ENCODE data around the gene OSCP1. TPM values are rescaled to one million over a fixed set of nuclear protein-coding genes. Genes with fewer than 3 reads are reported as not detected.

OSCP1 gene
- total and polyA plus RNA-seq, 8 donors = 1.7 to 69.4 (median 9.0) TPM

- Histone ChIP-seq H3K27me3 (no peaks in the 10 kb centered on the region), H3K4me1 (no peaks in the 10 kb centered on the region), H3K36me3 (peaks cover 0 to 40% (median 18%) of the 10 kb centered on the region in 4 donors), H3K9me3 (no peaks in the 10 kb centered on the region), H3K27ac (no peak overlapping the region), H3K4me3 (no peak overlapping the region)
- 84 to 93% (median 87%) methylated on average over 3 of the region's 3 CpGs for WGBS, 5 donors
- no peak for DNase-seq
- TF ChIP-seq, protein P1, sequence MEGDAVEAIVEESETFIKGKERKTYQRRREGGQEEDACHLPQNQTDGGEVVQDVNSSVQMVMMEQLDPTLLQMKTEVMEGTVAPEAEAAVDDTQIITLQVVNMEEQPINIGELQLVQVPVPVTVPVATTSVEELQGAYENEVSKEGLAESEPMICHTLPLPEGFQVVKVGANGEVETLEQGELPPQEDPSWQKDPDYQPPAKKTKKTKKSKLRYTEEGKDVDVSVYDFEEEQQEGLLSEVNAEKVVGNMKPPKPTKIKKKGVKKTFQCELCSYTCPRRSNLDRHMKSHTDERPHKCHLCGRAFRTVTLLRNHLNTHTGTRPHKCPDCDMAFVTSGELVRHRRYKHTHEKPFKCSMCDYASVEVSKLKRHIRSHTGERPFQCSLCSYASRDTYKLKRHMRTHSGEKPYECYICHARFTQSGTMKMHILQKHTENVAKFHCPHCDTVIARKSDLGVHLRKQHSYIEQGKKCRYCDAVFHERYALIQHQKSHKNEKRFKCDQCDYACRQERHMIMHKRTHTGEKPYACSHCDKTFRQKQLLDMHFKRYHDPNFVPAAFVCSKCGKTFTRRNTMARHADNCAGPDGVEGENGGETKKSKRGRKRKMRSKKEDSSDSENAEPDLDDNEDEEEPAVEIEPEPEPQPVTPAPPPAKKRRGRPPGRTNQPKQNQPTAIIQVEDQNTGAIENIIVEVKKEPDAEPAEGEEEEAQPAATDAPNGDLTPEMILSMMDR (IDR thresholded peaks at IDR 0.05) = no peak
- TF ChIP-seq EP300 (IDR thresholded peaks at IDR 0.05) = no peak
- no peak for TF ChIP-seq POLR2AphosphoS5 (IDR thresholded peaks at IDR 0.05)
- no peak for TF ChIP-seq POLR2A (IDR thresholded peaks at IDR 0.05)
- intact Hi-C loops (cut with DNase I; ENCODE audit: low total_unique reads) = no loop called here
These were observed 7.9 kb downstream of the OSCP1 start for GRCh38 chr1:36442337-36442736.

GRCh38 chr1:36440646-36441045, 9.6 kb downstream of the OSCP1 start:
- H3K4me1 ChIP-seq = no peaks in the 10 kb centered on the region
- 88 to 96% (median 94%) methylated on average over 3 of the region's 3 CpGs for WGBS, 5 donors
- no peak for TF ChIP-seq POLR2A (IDR thresholded peaks at IDR 0.05)
- no peak for TF ChIP-seq EP300 (IDR thresholded peaks at IDR 0.05)
- TF ChIP-seq POLR2AphosphoS5 (IDR thresholded peaks at IDR 0.05) = no peak
- TF ChIP-seq, protein P1 (IDR thresholded peaks at IDR 0.05) = no peak
- intact Hi-C loops (cut with DNase I; ENCODE audit: low total_unique reads) = no loop called here
- no peaks in the 10 kb centered on the region for H3K27me3 ChIP-seq
- DNase-seq = no peak
- no peak overlapping the region for H3K4me3 ChIP-seq
- no peaks in the 10 kb centered on the region for H3K9me3 ChIP-seq
- peaks cover 3 to 54% (median 24%) of the 10 kb centered on the region in 4 donors for H3K36me3 ChIP-seq
- H3K27ac ChIP-seq = no peak overlapping the region

DNA sequence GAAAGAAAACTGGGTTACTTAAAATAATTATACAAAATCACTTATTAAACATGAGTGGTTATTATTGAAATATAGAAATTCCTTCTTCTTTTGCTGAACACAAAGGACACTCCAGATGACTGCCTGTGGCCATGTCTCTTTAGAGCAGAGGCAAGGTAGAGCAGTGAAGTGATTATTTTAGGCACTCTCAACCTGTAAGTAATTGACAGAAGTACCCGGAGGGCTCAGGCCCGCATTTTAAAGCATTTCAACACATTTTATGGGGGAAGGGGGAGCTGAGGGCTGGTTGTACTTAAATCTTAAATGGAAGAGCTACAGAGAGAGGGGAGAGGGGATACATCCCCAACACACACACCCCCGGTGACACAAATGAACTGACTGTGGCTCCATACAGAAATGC, 10.2 kb downstream of the OSCP1 start:
- Histone ChIP-seq H3K36me3 (peaks cover 3 to 54% (median 24%) of the 10 kb centered on the region in 4 donors), H3K4me3 (no peak overlapping the region), H3K27ac (no peak overlapping the region), H3K27me3 (no peaks in the 10 kb centered on the region), H3K9me3 (no peaks in the 10 kb centered on the region), H3K4me1 (no peaks in the 10 kb centered on the region)
- 59 to 89% (median 87%) methylated on average over 3 of the region's 3 CpGs for WGBS, 5 donors
- intact Hi-C loops (cut with DNase I; ENCODE audit: low total_unique reads) = no loop called here
- no peak for DNase-seq
- TF ChIP-seq POLR2AphosphoS5 (IDR thresholded peaks at IDR 0.05) = no peak
- TF ChIP-seq EP300 (IDR thresholded peaks at IDR 0.05) = no peak
- TF ChIP-seq, protein P1 (IDR thresholded peaks at IDR 0.05) = no peak
- no peak for TF ChIP-seq POLR2A (IDR thresholded peaks at IDR 0.05)

DNA sequence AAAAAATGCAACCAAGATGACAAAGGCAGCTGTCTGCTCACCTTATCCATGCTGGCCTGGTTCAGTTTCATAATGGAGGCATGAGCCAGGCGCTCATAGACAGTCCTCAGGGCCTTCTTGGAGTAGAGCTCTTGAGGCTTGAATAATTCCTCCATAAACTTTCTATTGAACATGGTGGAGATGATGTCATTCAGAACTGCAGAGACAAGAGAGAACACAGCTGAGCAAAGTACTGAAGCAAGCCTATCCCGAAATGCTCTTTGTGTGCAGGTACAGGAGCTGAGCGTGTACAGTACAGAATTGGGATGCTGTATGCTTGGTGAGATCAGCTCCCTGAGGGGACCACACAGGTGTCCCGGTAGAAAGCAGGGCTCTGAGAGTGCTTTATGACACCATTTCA, 11.5 kb downstream of the OSCP1 start:
- intact Hi-C loops (cut with DNase I; ENCODE audit: low total_unique reads) = no loop called here
- Histone ChIP-seq H3K27ac (no peak overlapping the region), H3K4me3 (no peak overlapping the region), H3K27me3 (no peaks in the 10 kb centered on the region), H3K36me3 (peaks cover 3 to 59% (median 24%) of the 10 kb centered on the region in 4 donors), H3K9me3 (no peaks in the 10 kb centered on the region), H3K4me1 (peaks cover 0 to 3% (median 0%) of the 10 kb centered on the region in 4 donors)
- no peak for DNase-seq
- WGBS, 5 donors = 82 to 95% (median 89%) methylated on average over 4 of the region's 4 CpGs
- TF ChIP-seq EP300 (IDR thresholded peaks at IDR 0.05) (no peak), POLR2A (IDR thresholded peaks at IDR 0.05) (no peak), POLR2AphosphoS5 (IDR thresholded peaks at IDR 0.05) (no peak)
- TF ChIP-seq, protein P1 (IDR thresholded peaks at IDR 0.05) = no peak
